ENCODE results near the gene TBL3. TPM values are rescaled to one million over a fixed set of nuclear protein-coding genes. Genes with fewer than 3 reads are reported as not detected.

Gene TBL3
- total and polyA plus RNA-seq, 9 of the 15 experiments (the other 6 are each of a cell fraction or from before 2014, with no cell fraction given): 0.97 to 117 (median 24.5) TPM

GRCh38 chr16:1929578-1930337 lies 42.1 kb upstream of the TBL3 start (continued):
- 0 out of 2 replicates have a peak, but pooled peaks have one; percentile 81 for TF ChIP-seq NR1H2 (CRISPR knock-in tag; IDR thresholded peaks at IDR 0.05)
- no peak for TF ChIP-seq NR4A1 (CRISPR knock-in tag; IDR thresholded peaks at IDR 0.05)
- peak; percentile 71; the same call in 1 of the 2 replicates for TF ChIP-seq NR4A1 (tag; IDR thresholded peaks at IDR 0.05)
- peak; percentile 59 to 79; a peak in 3 of 4 replicates for TF ChIP-seq MAZ (CRISPR knock-in tag; conservative IDR thresholded peaks at IDR 0.05 in 1 of 2, IDR thresholded peaks at IDR 0.05 in 1 of 2)
- 0 out of 2 replicates have a peak, but pooled peaks have one; percentile 59 for TF ChIP-seq CREB3 (tag; conservative IDR thresholded peaks at IDR 0.05; ENCODE audit: low read depth)
- no peak for TF ChIP-seq RREB1 (CRISPR knock-in tag; IDR thresholded peaks at IDR 0.05)
- 0 out of 2 replicates have a peak, but pooled peaks have one; percentile 24 for TF ChIP-seq JUN (IDR thresholded peaks at IDR 0.05; ENCODE audit: borderline replicate concordance, low read depth, low read length)
- no peak; the same call in 1 of the 2 replicates for TF ChIP-seq JUN (CRISPR knock-in tag; IDR thresholded peaks at IDR 0.05; ENCODE audit: borderline replicate concordance)
- peak; percentile 71; the same call in 1 of the 2 replicates for TF ChIP-seq PHF8 (IDR thresholded peaks at IDR 0.05; ENCODE audit: borderline replicate concordance, low read length)
- TF ChIP-seq CXXC5 (CRISPR knock-in tag; IDR thresholded peaks at IDR 0.05): peak; percentile 85
- TF ChIP-seq FOXP1 (CRISPR knock-in tag; IDR thresholded peaks at IDR 0.05): peak; percentile 98
- TF ChIP-seq TFAP4 (CRISPR knock-in tag; IDR thresholded peaks at IDR 0.05; ENCODE audit: borderline replicate concordance): peak; percentile 39; the same call in 1 of the 2 replicates
- TF ChIP-seq HMG20A (CRISPR knock-in tag; conservative IDR thresholded peaks at IDR 0.05): no peak
- peak; percentile 94 for TF ChIP-seq STAG1 (CRISPR knock-in tag; IDR thresholded peaks at IDR 0.05; ENCODE audit: borderline replicate concordance)
- TF ChIP-seq CREM (IDR thresholded peaks at IDR 0.05; ENCODE audit: low read depth): peak; percentile 62
- peak in 1 of 2 experiments; percentile 71; a peak in 2 of 4 replicates for TF ChIP-seq MNT (conservative IDR thresholded peaks at IDR 0.05)
- peak; percentile 80; the same call in 1 of the 2 replicates for TF ChIP-seq ZNF12 (CRISPR knock-in tag; IDR thresholded peaks at IDR 0.05)
- TF ChIP-seq HDGF (IDR thresholded peaks at IDR 0.05): no peak
